Ectodermal cell (in vitro differentiated cells): ENCODE measurements around the gene VASH2.

Source experiments
- H3K27ac ChIP-seq: 2 replicates; pipeline ENCODE4 v1.7.0; 2013; ENCODE audit warnings: mild to moderate bottlenecking, low read depth, low read length; ENCODE audit not compliant: insufficient read depth, poor library complexity, severe bottlenecking
- H3K27me3 ChIP-seq: 2 replicates; pipeline ENCODE4 v1.7.0; 2013; ENCODE audit warnings: mild to moderate bottlenecking, low read length; ENCODE audit not compliant: insufficient read depth, control insufficient read depth, poor library complexity, severe bottlenecking
- H3K36me3 ChIP-seq: one replicate; pipeline ENCODE4 v1.7.0; 2013; ENCODE audit warnings: low read length; ENCODE audit not compliant: control insufficient read depth, insufficient read depth
- H3K4me1 ChIP-seq: one replicate; pipeline ENCODE4 v1.7.0; 2013; ENCODE audit warnings: low read length; ENCODE audit not compliant: control insufficient read depth, insufficient read depth
- H3K4me3 ChIP-seq: 2 replicates; pipeline ENCODE4 v1.7.0; 2013; ENCODE audit warnings: low read depth, low read length, control low read depth; ENCODE audit not compliant: insufficient read depth
- H3K9me3 ChIP-seq: 2 replicates; pipeline ENCODE4 v1.7.0; 2013; ENCODE audit warnings: mild to moderate bottlenecking, low read length, moderate library complexity; ENCODE audit not compliant: control insufficient read depth
- WGBS, 2 experiments: methylation state at CpG; one replicate each; pipeline ENCODE4 v1.1.7; 2013; ENCODE audit warnings: missing lambda C conversion rate in 2 of 2; 5-methylcytosine and 5-hydroxymethylcytosine counted together

VASH2 gene

GRCh38 chr1:212967801-212968200 lies 17.5 kb downstream of the VASH2 start:
- WGBS, 2 experiments = 78 to 85% methylated on average over 8 of the region's 8 CpGs
- peak overlapping the region; percentile 2 for H3K27ac ChIP-seq
- no peaks in the 10 kb centered on the region for H3K27me3 ChIP-seq
- peaks cover 5% of the 10 kb centered on the region for H3K36me3 ChIP-seq
- no peaks in the 10 kb centered on the region for H3K9me3 ChIP-seq
- H3K4me1 ChIP-seq = no peaks in the 10 kb centered on the region
- H3K4me3 ChIP-seq = no peak overlapping the region

DNA sequence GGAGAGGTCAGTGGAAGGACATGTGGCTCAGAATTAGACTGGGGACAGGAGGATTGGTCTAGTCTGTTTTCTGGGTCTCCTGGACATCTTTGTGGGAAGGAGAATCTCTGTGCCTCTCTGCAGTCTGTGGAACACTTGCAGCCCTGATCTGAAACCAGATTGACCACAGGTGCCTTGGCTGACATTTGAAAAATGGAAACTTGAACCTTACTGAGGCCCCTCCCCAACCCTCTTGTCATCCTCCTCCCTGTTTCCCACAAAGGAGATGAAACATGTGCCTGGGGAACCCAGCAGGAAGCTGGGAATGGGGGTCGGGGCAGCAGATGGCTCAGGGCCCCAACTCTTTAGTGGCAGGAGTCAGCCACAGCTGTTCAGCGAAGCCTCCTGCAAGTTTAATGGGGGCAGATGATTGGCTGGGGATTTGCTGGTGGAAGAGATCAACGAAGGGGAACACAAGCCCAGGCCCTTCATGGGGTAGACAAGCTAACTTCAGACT lies 18.1 kb downstream of the VASH2 start:
- H3K4me3 ChIP-seq = no peak overlapping the region
- no peaks in the 10 kb centered on the region for H3K27me3 ChIP-seq
- H3K27ac ChIP-seq = peak overlapping the region; percentile 2
- WGBS, 2 experiments = 75 to 83% methylated on average over 3 of the region's 3 CpGs
- no peaks in the 10 kb centered on the region for H3K4me1 ChIP-seq
- H3K36me3 ChIP-seq = peaks cover under 1% of the 10 kb centered on the region
- no peaks in the 10 kb centered on the region for H3K9me3 ChIP-seq

DNA sequence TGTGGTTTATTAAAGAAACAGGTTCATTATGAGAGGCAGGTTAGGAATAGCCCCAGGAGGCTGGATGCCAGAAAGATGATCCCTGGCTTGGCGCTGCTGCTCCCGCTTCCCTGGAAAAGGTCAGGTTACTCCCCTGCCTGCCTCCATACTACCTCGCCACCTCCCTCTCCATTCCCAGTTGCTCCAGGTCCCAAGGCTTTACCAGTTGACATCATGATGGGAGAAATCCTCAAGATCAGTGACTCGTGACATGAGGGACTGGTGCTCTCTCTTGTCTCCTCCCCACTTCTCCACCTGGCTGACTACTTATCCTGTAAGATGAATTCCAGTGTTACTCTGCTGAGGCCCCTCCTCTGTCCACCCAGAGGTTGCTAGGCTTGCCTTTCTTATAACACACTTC lies 19.7 kb downstream of the VASH2 start:
- 90 to 92% methylated on average over 4 of the region's 4 CpGs for WGBS, 2 experiments
- Histone ChIP-seq H3K4me1 (no peaks in the 10 kb centered on the region), H3K27me3 (no peaks in the 10 kb centered on the region), H3K27ac (no peak overlapping the region), H3K4me3 (no peak overlapping the region), H3K9me3 (no peaks in the 10 kb centered on the region), H3K36me3 (peaks cover 13% of the 10 kb centered on the region)

- 93 to 94% methylated on average over 5 of the region's 5 CpGs for WGBS, 2 experiments
- Histone ChIP-seq H3K4me1 (no peaks in the 10 kb centered on the region), H3K36me3 (peaks cover 16% of the 10 kb centered on the region), H3K9me3 (no peaks in the 10 kb centered on the region), H3K4me3 (no peak overlapping the region), H3K27ac (no peak overlapping the region), H3K27me3 (no peaks in the 10 kb centered on the region)
These were observed 21.0 kb downstream of the VASH2 start for GRCh38 chr1:212971312-212971711.

DNA sequence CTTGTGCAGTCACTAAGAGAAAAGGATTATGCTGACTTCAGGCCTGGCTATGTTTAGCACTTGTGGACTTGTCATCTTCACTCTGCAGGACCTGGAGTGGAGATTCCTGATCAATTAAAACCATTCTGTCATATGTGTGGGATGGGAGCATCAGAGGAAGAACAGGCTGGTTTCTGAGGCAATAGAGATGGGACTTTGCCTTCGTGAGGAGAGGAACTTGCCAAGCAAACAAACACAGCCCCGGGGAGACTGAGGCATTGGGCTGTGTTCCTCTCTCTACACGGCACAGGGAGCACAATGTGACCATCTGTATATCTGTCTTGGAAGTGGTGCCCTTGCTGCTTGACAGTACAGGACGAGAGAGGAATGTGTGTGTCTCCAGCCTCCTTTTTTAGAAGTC lies 23.1 kb downstream of the VASH2 start:
- 92 to 97% methylated on average over 4 of the region's 4 CpGs for WGBS, 2 experiments
- no peak overlapping the region for H3K27ac ChIP-seq
- no peaks in the 10 kb centered on the region for H3K27me3 ChIP-seq
- no peak overlapping the region for H3K4me3 ChIP-seq
- no peaks in the 10 kb centered on the region for H3K9me3 ChIP-seq
- peaks cover 21% of the 10 kb centered on the region for H3K36me3 ChIP-seq
- no peaks in the 10 kb centered on the region for H3K4me1 ChIP-seq

DNA sequence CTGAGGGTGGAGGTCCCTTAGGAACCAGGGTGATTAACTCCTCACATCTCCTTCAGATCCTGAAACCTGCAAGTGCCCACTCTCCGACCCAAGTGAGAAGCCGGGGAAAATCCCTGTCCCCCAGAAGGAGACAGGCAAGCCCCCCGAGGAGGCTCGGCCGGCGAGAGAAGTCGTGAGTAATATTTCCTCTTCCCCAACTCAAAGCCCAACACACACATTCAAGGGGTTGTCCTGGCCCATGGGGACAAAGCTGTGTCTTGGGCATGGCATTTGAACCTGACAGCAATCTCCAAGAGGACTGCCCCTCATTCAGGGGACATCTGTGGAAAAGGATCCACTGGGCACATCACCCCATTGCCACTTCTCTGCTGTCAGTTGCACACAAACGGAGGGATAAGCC lies 23.6 kb downstream of the VASH2 start:
- no peaks in the 10 kb centered on the region for H3K27me3 ChIP-seq
- peaks cover 21% of the 10 kb centered on the region for H3K36me3 ChIP-seq
- 95 to 96% methylated on average over 8 of the region's 8 CpGs for WGBS, 2 experiments
- H3K9me3 ChIP-seq = no peaks in the 10 kb centered on the region
- no peak overlapping the region for H3K4me3 ChIP-seq
- no peak overlapping the region for H3K27ac ChIP-seq
- H3K4me1 ChIP-seq = no peaks in the 10 kb centered on the region

- peaks cover under 1% of the 10 kb centered on the region for H3K4me1 ChIP-seq
- peaks cover 21% of the 10 kb centered on the region for H3K36me3 ChIP-seq
- no peaks in the 10 kb centered on the region for H3K27me3 ChIP-seq
- H3K4me3 ChIP-seq = no peak overlapping the region
- no peak overlapping the region for H3K27ac ChIP-seq
- no peaks in the 10 kb centered on the region for H3K9me3 ChIP-seq
- 94% methylated on average over 6 of the region's 6 CpGs for WGBS, 2 experiments
These were observed 24.4 kb downstream of the VASH2 start for GRCh38 chr1:212974711-212975110.

DNA sequence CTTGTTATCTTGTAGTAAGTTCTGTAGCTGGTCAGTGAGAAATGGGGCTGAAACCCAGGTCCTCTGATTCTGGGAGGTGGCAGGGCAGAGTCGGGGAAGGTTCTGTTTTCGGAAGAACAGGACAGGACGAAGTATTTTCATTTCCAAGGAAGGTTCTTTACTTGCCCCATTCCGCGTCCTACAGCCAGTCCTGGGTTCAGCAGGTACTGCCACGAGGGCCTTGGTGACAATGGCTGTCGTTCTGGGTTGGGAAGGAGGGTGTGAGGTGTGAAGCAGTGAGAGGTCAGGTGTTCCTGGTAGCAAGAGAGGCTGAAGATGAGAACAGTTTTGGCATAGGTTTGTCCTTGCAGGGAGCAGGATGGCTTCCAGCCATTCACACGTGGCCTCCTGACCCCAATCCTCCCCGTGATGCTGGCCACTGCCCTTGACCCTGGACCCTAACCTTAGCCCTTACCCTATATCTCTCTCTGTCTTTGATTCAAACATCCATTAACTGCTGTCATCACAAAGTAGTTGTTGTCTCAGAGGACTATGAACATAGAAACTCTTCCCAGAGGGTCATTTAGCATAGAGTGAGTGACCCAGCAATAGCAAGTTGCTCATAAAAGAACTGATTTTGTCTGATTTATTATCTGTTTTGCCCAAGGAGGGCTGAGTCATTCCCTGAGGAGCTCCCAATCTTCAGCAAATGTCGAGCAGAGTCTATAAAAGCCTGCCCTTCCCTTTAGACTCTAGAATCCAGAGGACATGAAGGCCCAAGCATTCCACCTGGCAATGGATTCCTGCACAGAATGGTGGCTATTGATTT lies 25.0 kb downstream of the VASH2 start:
- WGBS, 2 experiments = 92 to 95% methylated on average over 10 of the region's 10 CpGs
- H3K27me3 ChIP-seq = no peaks in the 10 kb centered on the region
- peaks cover 21% of the 10 kb centered on the region for H3K36me3 ChIP-seq
- H3K4me3 ChIP-seq = no peak overlapping the region
- no peak overlapping the region for H3K27ac ChIP-seq
- H3K4me1 ChIP-seq = peaks cover 7% of the 10 kb centered on the region
- H3K9me3 ChIP-seq = no peaks in the 10 kb centered on the region

GRCh38 chr1:212976586-212976985 lies 26.2 kb downstream of the VASH2 start:
- WGBS, 2 experiments = 95 to 96% methylated on average over 9 of the region's 9 CpGs
- Histone ChIP-seq H3K36me3 (peaks cover 21% of the 10 kb centered on the region), H3K4me1 (peaks cover 12% of the 10 kb centered on the region), H3K4me3 (no peak overlapping the region), H3K27ac (no peak overlapping the region), H3K9me3 (no peaks in the 10 kb centered on the region), H3K27me3 (no peaks in the 10 kb centered on the region)

DNA sequence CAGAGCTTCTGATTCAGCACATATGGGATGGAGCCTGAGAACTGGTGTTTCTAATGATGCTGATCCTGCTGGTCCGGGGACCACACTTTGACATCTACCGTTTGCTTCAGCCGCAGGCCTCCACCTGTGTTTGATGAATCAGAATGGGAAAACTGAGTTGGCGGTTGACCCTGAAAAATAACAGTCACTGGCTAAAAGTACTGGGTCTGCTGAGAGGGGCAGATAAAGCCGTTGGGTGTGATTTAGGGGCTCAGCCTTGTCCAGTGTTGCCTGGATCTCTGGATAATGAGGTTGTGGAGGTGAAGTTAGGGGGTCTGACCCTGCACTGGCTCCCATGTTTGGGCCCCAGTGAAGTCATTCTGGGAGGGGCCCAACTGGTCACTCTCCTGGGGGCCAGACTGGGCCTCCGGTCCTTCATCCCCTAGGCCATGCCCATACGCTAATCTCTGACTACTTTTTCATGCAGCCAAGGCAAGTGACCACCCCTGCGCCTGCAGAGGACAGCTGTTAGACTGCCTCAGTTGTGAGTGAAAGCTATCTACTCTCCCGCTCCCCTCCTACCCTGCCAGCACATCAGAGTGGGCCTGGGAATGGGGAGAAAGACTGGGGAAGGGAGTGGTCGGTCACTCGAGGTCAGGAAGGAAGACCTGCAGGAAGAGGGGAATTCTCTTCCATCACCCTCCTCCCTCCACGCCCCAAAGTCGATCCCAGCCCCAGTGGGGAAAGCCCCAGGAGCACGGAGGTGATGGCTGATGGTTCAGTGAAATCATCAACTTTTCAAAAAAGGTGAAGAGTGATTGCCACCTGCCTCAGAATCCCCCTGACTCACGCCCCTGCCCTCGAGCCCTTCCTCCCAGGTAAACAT lies 27.7 kb downstream of the VASH2 start:
- no peaks in the 10 kb centered on the region for H3K9me3 ChIP-seq
- peaks cover 12% of the 10 kb centered on the region for H3K4me1 ChIP-seq
- 91 to 93% methylated on average over 14 to 16 of the region's 16 CpGs for WGBS, 2 experiments
- H3K27me3 ChIP-seq = no peaks in the 10 kb centered on the region
- peaks cover 21% of the 10 kb centered on the region for H3K36me3 ChIP-seq
- H3K4me3 ChIP-seq = no peak overlapping the region
- H3K27ac ChIP-seq = no peak overlapping the region
